H1 (cell line): ENCODE data around the gene COX18. TPM values are rescaled to one million over a fixed set of nuclear protein-coding genes. Genes with fewer than 3 reads are reported as not detected.

Experiments
- polyA plus RNA-seq, 7 experiments: library from polyadenylated mRNA; depleted of rRNA in 3 of 7; stranded (reverse) in 5 of 7; unstranded in 2 of 7; fragments of >200 nt in 5 of 7; fragments of 200-250 nt in 2 of 7; gene quantifications; 1 replicate in 5 of 7; 2 replicates in 1 of 7; 4 replicates in 1 of 7; pipeline versions ENCODE4 v1.2.1 to v1.2.3, GENCODE V29; 2011 to 2013; ENCODE audit warnings: missing spikeins in 2 of 7, mixed read lengths in 2 of 7
- total RNA-seq: library from RNA; stranded (reverse); fragmentation: NEBNext Ultra II Directional; extraction: Animal tissue kit (Norgen Biotek cat#: 25700); gene quantifications from 2 replicates; pipeline ENCODE4 v1.2.1, GENCODE V29; 2021
- TF ChIP-seq, protein P1 (sequence below): fragments of 300-600 bp; sonication (generic); IDR thresholded peaks from 2 replicates; pipeline ENCODE4 v1.7.1; 2012; ENCODE audit warnings: low read length, moderate library complexity, mild to moderate bottlenecking, inconsistent platforms; ENCODE audit not compliant: insufficient replicate concordance

Gene COX18
- total and polyA plus RNA-seq, 2 of the 8 experiments (the other 6 are each of a cell fraction or from before 2014, with no cell fraction given) = 23.0 to 23.7 TPM

DNA sequence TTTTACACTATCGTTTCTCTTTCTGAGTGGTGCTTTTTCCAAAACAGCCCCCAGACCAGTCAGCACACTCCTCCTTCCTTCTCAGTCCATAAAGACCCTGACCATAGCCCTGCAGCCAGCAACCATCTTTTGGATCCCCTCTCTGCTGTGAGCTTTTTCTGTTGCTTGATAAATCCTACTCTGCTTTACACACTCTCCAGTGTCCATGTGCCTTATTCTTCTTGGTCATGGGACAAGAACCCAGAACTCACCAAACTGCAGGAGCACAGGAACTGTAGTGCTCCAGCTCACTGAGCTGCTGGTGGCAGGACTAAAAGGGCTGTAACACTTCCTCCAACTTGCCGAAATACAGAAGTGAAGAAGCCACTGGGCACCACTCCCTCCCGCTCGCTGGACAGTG lies 32.5 kb downstream of the COX18 start (continued):
- TF ChIP-seq, protein P1, sequence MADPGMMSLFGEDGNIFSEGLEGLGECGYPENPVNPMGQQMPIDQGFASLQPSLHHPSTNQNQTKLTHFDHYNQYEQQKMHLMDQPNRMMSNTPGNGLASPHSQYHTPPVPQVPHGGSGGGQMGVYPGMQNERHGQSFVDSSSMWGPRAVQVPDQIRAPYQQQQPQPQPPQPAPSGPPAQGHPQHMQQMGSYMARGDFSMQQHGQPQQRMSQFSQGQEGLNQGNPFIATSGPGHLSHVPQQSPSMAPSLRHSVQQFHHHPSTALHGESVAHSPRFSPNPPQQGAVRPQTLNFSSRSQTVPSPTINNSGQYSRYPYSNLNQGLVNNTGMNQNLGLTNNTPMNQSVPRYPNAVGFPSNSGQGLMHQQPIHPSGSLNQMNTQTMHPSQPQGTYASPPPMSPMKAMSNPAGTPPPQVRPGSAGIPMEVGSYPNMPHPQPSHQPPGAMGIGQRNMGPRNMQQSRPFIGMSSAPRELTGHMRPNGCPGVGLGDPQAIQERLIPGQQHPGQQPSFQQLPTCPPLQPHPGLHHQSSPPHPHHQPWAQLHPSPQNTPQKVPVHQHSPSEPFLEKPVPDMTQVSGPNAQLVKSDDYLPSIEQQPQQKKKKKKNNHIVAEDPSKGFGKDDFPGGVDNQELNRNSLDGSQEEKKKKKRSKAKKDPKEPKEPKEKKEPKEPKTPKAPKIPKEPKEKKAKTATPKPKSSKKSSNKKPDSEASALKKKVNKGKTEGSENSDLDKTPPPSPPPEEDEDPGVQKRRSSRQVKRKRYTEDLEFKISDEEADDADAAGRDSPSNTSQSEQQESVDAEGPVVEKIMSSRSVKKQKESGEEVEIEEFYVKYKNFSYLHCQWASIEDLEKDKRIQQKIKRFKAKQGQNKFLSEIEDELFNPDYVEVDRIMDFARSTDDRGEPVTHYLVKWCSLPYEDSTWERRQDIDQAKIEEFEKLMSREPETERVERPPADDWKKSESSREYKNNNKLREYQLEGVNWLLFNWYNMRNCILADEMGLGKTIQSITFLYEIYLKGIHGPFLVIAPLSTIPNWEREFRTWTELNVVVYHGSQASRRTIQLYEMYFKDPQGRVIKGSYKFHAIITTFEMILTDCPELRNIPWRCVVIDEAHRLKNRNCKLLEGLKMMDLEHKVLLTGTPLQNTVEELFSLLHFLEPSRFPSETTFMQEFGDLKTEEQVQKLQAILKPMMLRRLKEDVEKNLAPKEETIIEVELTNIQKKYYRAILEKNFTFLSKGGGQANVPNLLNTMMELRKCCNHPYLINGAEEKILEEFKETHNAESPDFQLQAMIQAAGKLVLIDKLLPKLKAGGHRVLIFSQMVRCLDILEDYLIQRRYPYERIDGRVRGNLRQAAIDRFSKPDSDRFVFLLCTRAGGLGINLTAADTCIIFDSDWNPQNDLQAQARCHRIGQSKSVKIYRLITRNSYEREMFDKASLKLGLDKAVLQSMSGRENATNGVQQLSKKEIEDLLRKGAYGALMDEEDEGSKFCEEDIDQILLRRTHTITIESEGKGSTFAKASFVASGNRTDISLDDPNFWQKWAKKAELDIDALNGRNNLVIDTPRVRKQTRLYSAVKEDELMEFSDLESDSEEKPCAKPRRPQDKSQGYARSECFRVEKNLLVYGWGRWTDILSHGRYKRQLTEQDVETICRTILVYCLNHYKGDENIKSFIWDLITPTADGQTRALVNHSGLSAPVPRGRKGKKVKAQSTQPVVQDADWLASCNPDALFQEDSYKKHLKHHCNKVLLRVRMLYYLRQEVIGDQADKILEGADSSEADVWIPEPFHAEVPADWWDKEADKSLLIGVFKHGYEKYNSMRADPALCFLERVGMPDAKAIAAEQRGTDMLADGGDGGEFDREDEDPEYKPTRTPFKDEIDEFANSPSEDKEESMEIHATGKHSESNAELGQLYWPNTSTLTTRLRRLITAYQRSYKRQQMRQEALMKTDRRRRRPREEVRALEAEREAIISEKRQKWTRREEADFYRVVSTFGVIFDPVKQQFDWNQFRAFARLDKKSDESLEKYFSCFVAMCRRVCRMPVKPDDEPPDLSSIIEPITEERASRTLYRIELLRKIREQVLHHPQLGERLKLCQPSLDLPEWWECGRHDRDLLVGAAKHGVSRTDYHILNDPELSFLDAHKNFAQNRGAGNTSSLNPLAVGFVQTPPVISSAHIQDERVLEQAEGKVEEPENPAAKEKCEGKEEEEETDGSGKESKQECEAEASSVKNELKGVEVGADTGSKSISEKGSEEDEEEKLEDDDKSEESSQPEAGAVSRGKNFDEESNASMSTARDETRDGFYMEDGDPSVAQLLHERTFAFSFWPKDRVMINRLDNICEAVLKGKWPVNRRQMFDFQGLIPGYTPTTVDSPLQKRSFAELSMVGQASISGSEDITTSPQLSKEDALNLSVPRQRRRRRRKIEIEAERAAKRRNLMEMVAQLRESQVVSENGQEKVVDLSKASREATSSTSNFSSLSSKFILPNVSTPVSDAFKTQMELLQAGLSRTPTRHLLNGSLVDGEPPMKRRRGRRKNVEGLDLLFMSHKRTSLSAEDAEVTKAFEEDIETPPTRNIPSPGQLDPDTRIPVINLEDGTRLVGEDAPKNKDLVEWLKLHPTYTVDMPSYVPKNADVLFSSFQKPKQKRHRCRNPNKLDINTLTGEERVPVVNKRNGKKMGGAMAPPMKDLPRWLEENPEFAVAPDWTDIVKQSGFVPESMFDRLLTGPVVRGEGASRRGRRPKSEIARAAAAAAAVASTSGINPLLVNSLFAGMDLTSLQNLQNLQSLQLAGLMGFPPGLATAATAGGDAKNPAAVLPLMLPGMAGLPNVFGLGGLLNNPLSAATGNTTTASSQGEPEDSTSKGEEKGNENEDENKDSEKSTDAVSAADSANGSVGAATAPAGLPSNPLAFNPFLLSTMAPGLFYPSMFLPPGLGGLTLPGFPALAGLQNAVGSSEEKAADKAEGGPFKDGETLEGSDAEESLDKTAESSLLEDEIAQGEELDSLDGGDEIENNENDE = no peak
